SHP77 (cell line): ENCODE results near the gene ZMAT3.
"Not testable (repeated sequence)": the region's sequence is repeated elsewhere in the genome, so short reads cannot be mapped to it uniquely, and the experiment has no call there.

Experiments
- DNase-seq, 2 experiments: peaks; one replicate each; lab custom pipeline; 2025; lab: John Stamatoyannopoulos, UW

ZMAT3 gene

DNA sequence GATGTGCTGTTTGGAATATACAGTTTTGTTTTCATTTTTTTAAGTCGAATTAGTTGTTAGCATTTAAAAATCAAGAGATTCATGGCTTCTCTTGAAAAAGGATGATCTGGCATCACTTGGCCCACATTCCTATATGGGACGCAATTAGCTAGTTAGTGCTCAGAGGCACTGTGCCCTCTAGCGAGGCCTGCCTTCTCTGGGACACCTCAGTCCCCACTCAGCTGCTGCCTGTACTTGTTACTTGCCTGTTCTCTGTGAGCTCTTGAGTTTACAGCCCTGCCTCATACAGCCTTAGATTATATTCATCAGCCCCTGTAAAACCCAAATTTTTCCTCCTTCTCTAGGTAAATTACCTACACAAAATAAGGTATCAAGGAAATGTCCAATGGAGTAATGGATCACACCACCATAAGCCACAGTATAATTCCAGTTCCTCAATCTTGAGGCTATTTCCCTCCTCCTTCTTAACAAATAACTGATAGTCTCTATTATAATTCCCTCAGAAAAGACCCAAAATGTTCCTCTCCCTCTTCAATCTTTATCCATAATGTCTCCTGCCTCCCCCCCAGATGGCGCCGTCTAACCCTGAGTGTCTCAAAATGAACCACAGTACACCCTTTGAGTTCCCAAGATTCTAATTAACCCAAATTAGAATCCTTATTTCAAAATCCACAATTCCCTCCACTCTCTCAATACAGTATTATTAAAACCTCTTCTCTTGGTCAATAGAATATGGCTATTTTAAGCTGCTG is 2.7 kb downstream of the ZMAT3 start:
- no peak for DNase-seq

DNA sequence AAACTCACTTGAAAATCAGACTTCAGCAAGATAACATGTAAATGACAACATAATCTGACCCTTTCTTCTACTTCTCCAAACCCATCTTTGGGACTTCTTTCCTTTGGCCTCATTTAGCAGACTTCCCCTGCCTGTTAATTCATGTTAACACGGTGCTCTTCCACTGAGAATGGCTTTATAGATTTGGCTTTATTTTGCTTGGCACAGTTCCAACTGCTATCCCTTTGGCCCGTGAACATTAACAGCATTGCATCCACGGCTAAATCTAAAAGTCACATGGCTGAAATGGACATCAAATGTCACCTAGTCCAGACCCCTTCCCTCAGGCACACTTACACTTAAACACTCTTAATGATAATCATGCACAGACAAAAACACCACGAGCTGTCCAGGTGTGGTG is 3.8 kb downstream of the ZMAT3 start:
- DNase-seq: peak in 1 of 2 experiments; percentile 28

DNA sequence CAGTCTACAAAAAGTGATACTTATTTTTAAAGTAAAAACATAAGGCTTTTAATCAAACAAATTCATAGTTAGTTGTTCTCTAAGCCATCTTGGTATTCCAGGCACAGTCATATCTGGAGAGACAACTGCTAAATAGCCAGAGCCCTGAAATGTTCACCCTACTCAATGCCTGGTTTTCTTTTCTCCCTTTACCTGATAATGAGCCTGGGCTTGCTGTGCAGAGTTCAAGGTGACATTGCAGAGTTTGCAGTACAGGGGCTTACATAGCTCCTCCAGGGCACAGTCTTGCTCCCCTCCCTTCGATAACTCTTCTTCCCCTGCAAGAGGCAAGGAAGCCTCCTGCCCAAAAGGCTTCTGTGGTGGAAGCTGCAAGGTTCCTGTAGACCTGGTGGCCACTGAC is 4.3 kb downstream of the ZMAT3 start:
- DNase-seq: no peak

DNA sequence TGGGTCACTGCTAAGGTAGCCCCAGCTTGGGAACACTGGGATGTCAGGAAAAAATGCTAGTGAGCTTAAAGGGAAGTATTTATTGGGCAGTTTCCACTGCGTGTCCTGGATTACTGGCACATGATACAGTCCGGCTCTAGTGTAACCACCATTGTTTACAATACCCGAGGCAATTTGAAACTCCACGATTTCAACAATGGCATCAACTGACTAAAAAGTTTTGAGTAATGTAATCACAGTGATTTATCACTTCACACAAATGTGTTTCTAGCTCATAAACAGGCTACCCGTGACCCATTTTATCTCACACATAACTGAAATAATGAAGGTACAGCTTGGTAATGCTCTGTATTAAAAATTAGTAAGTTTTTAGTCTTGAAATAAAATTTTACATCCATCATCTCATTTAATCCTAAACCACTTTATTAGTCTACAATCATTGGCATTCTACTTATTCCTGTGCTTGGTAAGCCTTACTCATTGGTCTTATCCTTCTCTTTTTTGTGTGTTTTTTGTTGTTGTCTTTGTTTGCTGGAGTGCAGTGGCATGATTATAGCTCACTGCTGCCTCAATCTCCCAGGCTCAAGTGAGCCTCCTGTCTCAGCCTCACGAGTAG is 7.6 kb downstream of the ZMAT3 start:
- no peak for DNase-seq

DNA sequence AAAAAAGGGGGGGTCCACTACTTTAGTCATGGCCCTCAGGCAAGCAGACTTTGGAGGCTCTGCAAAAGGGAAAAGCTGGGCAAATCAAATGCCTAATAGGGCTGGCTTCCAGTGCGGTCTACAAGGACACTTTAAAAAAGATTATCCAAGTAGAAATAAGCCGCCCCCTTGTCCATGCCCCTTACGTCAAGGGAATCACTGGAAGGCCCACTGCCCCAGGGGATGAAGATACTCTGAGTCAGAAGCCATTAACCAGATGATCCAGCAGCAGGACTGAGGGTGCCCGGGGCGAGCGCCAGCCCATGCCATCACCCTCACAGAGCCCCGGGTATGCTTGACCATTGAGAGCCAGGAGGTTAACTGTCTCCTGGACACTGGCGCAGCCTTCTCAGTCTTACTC is 15.3 kb downstream of the ZMAT3 start:
- DNase-seq: no peak

DNA sequence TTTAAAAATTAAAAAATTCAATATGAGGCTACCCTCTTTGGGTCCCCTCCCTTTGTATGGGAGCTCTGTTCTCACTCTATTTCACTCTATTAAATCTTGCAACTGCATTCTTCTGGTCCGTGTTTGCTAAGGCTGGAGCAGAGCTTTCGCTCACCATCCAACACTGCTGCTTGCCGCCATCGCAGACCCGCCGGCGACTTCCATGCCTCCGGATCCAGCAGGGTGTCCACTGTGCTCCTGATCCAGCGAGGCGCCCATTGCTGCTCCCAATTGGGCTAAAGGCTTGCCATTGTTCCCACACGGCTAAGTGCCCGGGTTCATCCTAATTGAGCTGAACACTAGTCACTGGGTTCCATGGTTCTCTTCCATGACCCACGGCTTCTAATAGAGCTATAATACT is 17.0 kb downstream of the ZMAT3 start:
- DNase-seq: not testable (repeated sequence)

DNA sequence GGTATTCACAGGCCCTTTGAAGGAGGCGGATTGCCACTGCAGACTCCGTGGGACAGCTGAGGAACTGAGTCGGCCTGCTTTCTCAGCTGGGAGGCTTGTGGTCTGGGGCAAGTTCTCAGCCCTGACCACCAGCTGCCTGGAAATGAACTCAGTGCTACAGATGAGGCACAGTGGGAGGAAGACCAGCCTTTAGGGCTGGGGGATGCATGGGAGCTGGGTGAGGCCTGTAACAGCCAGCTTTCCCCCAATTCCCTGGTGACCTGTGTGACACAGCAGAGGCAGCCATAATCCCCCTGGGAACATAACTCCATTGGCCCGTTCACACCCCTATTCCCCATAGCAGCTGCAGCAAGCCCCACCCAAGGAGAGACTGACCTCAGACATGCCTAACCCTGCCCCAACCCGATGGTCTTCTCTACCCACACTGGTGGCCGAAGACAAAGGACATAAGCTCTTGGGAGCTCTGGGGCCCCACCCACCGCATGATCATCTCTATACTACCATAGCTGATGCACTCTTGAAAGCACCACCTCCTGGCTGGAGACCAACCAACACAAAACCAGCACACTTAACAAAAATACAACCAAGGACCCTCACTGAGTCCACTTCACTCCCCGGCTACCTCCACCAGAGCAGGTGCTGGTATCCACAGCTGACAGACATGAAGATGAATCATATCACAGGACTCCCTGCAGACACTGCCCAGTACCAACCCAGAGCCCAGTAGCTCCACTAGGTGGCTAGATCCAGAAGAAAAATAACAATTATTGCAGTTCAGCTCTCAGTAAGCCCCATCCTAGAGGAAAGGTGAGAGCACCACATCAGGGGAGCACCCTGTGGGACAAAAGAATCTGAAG is 24.9 kb downstream of the ZMAT3 start:
- peak; percentile 66 to 68 for DNase-seq

DNA sequence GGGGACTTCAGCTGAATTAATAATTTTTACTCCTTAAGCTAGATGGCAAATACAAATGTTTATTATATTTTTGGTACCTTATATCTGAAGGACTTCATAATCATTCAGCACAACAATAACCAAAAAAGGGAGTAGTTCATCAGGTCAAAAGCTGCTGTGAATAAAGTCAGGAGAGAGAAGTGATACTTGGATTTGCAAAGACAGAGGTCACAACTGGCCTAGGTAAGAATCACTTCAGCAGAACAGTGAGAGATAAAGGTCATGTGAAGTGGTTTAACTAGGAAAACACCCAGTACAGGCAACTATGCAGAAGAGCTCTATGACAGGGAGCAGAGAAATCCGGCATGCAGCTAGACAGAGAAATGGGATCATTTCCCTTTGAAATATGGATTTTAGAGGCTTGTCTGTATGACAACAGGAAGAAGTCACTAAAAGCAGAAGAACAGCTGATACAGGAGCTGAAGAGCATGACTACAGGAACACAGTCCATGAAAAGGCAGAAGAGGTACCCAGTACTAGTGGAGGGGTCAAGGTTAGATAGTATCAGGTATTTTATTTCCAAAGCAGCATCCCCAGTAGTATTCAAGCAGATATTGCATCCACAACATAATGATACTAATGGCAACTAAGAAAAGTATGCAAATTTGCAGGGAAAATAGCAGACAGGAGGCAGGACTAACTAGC is 25.7 kb downstream of the ZMAT3 start:
- DNase-seq: no peak

DNA sequence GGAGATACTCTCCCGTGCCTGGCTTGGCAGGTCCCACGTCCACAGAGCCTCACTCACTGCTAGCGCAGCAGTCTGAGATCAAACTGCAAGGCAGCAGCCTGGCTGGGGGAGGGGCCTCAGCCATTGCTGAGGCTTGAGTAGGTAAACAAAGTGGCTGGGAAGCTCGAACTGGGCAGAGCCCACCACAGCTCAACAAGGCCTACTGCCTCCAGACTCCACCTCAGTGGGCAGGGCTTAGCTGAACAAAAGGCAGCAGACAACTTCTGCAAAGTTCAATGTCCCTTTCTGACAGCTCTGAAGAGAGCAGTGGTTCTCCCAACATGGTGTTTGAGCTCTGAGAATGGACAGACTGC is 32.7 kb downstream of the ZMAT3 start:
- not testable (repeated sequence) for DNase-seq

DNA sequence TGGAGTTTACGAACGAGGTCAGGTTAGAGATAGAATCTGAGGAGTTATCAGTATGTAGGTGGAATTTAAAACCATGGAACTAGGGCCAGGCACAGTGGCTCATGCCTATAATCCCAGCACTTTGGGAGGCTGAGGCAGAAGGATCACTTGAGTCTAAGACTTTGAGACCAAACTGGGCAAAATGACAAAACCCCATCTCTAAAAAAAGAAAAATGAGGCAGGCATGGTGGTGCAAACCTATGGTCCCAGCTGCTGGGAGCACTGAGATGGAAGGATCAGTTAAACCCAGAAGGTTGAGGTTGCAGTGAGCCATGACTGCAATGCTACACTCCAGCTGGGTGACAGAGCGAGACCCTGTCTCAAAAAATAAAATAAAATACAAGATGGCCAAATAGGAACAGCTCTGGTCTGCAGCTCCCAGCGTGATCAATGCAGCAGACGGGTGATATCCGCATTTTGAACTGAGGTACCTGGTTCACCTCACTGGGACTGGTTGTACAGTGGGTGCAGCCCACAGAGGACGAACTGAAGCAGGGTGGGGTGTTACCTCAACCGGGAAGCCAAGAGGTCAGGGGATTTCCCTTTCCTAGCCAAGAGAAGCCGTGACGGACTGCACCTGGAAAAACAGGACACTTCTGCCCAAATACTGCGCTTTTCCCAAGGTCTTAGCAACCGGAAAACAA is 33.3 kb downstream of the ZMAT3 start:
- no peak for DNase-seq

DNA sequence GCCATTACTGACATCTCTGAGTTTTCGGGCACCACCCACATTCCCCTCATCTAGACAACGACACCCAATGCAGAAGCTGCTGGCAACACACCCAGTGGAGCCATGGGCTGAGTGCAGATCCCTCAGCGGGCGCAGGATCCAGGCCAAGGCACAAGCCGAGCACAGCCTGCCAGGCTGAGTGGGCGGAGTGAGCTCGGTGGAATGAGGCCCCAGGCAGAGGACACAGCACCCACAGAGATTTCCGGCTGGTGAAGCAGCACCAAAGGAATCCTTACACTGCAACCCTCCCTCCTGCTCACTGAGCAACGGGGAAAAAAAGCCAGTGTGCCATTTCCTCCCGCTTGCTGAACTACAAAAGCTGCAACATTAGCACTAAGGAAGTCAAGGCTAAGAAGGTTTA is 34.3 kb downstream of the ZMAT3 start:
- no peak for DNase-seq

DNA sequence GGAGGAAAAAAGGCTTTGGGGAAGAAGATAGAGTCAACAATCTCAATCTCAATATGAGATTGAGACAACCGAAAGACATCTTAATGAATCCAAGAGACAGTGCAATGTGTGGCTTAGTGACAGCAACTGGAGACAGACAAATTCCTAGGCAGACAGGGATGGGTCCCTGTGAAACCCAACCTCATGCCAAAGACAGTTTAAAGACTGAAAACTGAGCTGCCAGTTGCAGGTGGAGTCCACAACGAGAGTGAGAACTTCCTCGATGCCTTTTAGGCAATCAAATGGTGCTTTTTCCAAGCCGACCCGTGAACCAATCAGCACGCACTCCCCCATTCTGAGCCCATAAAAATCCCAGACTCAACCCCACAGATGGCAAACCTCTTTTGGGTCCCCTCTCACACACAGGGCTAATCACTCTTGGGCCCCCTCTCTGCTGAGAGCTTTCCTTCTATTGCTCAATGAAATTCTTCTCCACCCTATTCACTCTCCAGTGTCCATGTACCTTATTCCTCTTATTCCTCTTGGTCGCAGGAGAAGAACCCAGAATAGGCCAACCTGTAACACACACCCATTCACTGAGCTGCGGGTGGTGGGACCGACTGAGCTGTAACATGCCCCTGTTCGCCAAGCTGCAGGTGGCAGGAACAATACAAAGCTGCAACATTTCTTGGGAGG is 34.8 kb downstream of the ZMAT3 start:
- DNase-seq: no peak

DNA sequence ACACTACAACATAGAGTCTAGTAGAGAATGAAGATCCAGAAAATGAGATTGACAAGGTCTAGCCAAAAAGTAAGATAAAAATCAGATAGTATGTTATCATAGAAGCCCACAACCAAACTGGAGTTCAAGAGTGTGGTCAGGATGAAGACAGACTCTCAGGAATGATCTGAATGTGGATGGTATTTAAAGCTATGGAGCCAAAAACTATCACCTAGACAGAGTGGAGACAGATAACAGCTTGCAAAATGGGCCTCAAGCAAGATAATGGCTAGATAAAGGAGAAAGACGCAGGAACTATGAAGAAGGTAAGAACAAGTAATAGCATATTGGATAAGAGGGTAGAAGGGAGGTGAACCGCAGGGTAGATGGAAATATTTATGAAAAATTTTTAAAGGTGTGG is 35.4 kb downstream of the ZMAT3 start:
- no peak for DNase-seq

DNA sequence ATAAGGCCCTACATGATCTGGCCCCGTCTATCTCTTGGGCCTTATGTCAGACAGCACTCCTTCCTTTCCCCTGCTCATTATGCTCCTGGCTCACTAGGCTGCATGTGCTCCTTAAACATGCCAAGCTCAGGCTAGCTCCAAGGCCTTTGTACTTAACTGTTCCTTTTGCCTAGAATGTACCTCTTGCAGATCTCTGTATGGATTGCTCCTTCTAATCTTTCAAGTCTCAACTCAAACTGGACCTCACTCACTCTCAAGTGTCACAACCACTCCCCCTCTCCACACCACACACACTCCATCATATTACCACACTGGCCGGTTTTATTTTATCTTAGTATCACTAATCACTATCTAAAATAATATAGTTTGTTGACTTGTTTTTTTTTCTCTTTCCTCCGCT is 36.4 kb downstream of the ZMAT3 start:
- DNase-seq: no peak

DNA sequence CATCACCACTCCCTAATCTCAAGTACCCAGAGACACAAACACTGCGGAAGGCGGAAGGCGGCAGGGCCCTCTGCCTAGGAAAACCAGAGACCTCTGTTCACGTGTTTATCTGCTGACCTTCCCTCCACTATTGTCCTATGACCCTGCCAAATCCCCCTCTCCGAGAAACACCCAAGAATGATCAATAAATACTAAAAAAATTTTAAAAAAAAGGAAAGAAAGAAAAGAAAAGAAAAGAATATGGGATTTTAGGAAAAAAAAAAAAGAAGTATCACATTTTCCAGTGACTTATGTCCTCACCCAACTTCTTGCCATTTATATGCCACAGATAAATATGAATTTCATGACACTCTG is 38.3 kb downstream of the ZMAT3 start:
- DNase-seq: not testable (repeated sequence)

DNA sequence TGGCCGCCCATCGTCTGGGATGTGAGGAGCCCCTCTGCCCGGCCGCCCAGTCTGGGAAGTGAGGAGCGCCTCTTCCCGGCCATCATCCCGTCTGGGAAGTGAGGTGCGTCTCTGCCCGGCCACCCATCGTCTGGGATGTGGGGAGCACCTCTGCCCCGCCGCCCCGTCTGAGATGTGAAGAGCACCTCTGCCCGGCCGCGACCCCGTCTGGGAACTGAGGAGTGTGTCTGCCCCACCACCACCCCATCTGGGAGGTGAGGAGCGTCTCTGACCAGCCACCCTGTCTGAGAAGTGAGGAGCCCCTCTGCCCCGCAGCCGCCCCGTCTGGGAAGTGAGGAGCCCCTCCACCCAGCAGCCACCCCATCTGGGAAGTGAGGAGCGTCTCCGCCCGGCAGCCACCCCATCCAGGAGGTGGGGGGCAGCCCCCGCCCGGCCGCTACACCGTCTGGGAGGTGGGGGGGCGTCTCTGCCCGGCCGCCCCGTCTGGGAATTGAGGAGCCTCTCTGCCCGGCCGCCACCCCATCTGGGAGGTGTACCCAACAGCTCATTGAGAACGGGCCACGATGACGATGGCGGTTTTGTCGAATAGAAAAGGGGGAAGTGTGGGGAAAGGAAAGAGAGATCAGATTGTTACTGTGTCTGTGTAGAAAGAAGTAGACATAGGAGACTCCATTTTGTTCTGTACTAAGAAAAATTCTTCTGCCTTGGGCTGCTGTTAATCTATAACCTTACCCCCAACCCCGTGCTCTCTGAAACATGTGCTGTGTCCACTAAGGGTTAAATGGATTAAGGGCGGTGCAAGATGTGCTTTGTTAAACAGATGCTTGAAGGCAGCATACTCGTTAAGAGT is 38.9 kb downstream of the ZMAT3 start:
- DNase-seq: not testable (repeated sequence)

DNA sequence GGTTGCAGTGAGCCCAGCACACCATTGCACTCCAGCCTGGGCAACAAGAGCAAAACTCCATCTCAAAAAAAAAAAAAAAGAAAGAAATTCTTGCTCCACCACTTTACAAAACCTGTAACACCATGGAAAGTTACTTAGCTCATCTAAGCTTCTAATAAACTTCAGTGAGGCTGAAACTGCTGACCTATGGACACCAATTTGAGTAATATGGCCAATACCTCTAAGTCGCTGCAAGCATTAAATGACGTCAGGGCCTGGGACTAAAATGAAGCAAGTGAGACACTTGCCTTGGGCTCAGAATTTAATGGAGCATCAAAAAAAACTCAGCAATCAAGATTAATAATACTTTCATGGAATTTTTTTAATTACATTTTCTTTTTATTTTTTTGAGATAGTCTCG is 42.5 kb downstream of the ZMAT3 start:
- DNase-seq: no peak

DNA sequence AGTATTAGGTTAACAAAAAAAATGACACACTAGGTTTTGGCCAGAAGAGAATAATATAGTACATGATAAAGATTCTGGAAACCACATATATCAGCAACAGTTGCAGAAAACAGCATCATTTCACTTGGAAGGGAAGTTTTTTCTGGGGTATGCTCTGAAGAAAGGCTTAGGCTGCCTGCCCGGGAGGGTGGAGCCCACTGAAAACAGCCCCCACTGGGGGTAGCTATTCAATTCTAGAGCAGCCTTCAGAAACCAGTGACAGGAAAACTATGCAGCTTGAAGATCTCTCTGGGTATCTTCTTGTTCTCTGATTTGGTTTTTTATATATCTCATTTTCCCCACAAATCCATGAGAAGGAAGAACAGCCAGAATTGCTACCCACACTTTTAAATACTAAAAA is 43.2 kb downstream of the ZMAT3 start:
- no peak for DNase-seq

DNA sequence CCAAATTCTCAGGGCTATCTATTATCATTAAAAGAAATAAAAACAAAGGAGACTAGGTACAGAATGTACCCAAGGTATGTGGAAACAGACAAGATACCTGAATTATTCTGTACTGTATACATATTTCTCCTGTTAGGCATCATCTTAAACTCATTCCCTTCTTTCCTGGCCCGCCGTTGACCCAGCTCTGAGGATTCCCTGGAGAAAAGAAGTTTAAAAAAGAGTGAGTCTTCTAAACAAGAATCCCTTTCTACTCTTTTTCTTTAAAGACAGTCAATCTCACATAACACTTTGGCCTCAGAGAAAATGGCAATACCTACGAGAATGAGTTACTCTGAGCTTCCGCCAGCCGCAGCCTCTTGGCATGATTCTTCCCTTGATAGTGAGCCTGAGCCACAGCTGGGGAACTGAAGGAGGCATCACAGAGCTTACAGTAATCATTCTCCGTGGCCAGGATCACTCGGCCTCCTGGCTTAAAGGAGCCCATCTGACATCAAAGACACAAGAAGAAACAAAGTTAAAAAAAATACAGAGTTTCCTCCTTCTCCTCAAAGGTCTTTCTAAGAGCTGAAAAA is 44.2 kb downstream of the ZMAT3 start:
- no peak for DNase-seq

DNA sequence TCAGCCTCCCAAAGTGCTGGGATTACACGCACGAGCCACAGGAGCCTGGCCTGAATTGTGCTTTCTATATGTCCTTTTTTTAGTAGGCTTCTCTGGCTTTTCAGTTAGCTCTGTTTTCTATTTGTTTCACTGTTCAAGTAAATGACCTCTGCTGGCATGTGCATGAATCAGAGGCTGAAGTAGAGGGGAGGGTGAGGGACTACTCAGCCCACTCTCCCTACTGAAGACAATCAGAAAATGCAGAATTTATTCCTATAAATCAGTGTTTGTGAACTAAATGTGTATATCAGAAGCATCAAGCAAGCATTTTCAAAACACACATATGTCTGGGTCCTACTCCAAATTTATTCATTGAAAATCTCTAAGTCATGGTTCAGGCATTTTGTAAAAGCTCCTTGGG is 45.0 kb downstream of the ZMAT3 start:
- no peak for DNase-seq
